Suppressor macrophage treated with lipopolysaccharide for 1 hour (primary cell): Measurements from ENCODE around the gene MYO3A.

ENCODE experiments used
- DNase-seq, 3 donors: peaks; one replicate each; pipeline ENCODE4 v3.0.0-alpha.2; 2020 to 2022

Gene MYO3A

DNA sequence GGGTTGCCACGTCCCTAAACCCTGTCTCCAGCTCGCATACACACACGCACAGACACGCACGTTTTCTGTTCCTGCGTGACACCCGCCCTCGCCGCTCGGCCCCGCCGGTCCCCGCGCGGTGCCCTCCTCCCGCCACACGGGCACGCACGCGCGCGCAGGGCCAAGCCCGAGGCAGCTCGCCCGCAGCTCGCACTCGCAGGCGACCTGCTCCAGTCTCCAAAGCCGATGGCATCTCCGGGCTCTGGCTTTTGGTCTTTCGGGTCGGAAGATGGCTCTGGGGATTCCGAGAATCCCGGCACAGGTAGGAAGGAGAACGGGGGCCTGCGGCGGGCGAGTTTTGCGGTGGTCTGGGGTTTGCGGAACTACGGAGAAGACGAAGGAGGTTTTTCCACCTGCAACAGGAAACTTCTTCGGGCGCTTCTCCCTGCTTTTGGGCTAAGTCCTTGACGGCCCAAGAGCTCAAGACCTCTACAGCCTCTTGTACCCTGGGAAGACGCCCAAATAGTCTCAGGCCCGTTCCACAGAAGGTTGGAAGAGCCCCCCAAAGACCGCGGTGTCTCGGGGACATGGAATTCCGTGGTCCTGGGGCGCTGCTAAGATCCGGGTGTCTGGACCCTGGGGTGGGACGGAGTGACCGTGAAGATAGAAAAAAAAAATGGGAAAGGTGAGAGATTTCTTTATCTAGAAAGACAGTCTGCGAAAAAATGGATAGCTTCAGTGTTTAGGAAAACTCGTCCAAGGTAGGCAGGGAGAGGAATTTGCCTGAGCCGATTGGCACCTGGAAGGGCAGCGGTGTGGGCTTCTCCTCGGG, 282.8 kb downstream of the MYO3A start, which contains the start of gene GAD2:
TSS of gene GAD2 (plus strand) at position 190 of the 811 bp plus-strand sequence. CDS start at position 226, 36 bp downstream.
- DNase-seq = no peak

DNA sequence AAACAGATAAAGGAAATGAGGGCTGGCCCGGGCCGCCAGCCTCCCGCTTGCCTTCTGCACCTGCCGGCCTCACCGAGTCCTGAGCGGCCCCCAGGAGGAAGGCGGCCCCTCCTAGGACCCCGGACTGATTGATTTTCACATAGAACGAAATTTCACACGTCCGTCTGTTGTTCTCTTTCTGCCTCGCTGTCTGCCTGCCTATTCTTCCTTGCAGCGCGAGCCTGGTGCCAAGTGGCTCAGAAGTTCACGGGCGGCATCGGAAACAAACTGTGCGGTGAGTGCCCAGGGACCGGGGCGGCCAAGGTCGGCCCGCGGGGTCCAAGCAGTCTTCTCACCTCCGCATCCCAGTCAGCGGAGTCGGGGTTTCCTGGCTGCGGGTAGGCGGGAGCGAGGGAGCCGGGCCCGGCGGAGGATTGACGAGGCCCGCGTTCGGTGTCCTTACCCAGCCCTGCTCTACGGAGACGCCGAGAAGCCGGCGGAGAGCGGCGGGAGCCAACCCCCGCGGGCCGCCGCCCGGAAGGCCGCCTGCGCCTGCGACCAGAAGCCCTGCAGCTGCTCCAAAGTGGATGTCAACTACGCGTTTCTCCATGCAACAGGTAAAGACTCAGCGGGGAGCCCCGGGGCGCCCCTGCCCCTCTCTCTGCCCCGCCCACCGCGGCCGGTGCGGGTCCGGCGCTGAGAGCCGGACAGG, 283.5 kb downstream of the MYO3A start:
- no peak for DNase-seq

DNA sequence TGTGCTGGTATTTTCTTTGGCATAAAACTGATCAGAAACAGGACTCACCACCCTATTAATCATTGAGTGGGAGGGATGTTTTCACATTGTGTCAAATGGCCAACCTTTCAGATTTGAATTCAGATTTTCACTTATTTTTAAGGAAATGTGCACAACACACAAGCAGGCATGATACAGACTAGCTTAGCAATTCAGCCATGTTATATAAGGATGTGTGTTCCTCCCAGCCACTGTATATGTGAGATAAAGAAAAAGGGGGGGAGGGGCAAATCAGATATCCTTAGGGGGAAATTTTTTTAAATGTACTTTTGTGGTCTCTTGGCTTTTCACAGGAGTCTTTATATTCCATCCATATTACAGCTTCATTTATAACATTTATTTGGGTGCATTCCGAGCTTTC, 285.6 kb downstream of the MYO3A start:
- DNase-seq = no peak

DNA sequence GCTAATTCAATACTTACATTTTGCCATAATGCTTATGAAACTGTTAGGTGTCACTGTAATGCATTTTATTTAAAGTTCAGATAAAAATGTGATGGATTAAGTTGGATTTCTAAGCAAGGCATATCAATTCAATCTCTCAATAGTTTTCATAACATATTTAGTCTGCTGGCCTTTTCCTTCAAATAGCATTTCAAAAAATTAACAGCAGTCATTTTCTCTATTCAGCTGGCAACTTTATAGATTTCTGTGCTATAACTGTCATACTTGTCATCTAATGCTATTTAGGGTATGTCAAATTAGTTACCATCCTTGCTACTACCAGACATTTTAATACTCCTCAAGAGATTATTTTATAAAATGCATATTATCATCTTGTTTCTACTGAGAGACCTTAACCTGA, 286.9 kb downstream of the MYO3A start:
- no peak for DNase-seq

DNA sequence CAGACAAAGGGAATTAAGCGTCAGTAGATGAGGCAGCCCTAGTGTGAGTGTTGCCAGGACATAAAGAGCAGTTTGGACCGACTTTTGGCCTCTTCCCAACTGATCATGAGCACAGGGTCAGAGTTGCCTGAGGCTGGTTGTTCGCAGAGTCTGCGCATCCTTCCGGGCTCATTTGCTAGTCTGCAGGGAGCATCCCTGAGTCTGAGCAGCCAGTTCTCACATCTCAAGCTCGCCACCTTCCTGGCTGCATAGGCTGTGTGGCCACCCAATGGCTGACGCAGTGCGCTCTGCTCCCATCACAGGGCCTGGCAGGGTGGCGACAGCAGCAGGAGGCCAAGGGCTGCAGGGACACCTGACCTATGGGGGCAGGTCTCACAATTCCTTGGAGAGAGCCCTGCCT, 287.5 kb downstream of the MYO3A start:
- no peak for DNase-seq

DNA sequence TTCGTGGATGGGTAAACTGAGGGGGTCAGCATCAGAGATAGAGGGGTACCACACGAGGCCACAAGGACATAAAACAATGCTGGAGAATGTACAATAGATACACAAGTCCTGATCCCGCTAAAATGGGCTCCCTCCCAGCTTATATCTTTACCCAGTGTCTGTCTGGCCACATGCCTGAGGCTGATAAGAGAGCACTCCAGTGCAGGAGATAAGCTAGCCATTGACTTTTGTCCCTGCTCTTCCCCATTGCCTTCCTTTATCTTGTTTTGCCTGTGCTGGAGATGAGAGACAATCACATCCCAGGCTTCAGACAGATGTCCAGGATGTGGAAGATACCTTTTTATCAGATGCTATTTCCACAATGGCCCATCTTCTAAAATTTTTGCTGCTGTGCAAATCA, 288.5 kb downstream of the MYO3A start:
- DNase-seq = no peak

DNA sequence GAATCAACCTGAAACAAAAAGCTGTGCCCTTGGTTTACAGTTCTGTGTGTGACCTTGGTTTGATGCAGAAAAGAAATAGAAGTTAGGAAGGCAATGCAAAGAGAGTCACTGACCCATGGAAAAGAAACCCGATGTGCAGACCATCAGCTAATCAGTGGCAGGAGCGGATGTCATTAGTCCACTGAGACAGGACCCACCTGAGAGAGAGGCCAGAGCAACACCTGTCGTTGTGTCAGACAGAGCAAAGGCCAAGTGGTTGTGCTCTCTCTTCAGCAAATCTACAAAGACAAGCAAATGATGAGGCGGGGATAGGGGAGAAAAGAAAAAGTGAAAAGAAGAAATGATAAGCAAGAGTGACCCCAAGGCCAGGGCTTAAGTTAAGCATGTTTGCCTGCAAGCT, 291.3 kb downstream of the MYO3A start:
- DNase-seq = no peak

DNA sequence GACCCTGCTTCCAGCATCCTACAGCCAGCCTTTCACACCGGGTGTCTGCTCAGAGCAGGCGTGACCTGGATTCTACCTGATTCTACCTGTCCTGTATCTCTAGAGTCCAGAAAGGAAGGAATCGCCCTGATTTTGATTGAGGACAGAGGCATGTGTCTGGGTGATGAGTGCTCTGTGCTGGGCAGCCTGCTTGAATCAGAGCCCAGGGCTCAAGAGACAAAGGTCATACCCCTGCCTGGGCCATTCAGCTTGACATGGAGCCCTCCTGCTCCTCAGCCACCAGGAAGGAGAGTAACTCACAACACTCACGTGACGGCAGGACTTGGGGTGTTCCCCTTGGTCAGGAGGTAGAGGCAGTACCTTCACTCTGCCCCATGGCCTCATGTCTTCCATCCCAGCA, 293.8 kb downstream of the MYO3A start:
- DNase-seq = no peak

DNA sequence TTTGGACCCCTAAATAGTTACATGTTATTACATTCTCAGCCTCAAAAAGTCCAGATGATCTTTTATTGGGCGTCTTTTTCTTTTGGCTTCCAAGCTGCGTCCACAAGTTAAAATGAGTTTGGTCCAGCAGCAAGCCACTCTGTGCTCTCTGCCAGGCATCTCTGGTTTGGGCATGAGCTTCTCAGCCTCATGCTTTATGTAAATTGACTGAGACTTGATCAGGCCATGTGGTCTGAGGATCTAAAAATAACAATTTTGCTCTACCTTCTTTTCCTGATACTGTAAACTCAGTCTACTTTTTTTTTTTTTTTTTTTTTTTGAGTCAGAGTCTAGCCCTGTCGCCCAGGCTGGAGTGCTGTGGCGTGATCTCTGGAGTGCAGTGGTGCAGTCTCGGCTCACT, 298.1 kb downstream of the MYO3A start:
- DNase-seq = no peak

DNA sequence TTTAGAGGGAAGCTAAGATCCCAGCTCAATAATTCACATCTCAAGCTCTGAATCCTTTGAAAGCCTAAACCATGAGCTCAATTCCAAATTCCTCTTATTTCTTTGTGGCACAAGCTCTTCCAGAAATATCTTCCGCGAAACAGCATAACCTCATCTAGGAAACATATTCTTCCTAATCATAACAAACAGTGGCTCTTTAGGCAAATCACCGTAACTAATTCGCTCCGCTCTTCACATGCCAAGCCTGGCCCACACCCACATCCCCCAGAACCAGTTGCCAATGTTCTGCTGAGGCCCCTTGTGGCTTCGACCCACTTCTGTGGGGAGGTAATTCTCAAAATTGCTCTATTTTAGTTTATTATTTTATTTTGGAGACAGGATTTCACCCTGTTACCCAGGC, 301.7 kb downstream of the MYO3A start:
- DNase-seq = no peak

DNA sequence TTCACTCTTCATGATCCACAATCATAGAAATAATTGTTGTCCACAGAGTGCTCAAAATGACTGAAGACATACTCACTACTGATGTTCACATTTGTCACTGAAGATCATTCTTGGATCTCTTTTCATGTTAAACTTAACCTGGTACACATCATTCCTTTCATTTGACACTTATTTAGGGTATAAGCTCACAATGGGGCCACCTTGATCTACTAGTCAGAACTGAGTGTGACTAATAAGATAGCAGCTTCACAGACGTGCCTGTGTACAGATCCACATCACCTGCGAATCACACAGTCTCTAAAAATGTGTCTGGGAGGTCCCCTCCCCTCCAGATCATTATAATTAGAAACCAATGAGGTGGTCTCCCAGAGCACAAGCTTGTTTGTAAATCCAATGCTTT, 304.3 kb downstream of the MYO3A start:
- DNase-seq = no peak

DNA sequence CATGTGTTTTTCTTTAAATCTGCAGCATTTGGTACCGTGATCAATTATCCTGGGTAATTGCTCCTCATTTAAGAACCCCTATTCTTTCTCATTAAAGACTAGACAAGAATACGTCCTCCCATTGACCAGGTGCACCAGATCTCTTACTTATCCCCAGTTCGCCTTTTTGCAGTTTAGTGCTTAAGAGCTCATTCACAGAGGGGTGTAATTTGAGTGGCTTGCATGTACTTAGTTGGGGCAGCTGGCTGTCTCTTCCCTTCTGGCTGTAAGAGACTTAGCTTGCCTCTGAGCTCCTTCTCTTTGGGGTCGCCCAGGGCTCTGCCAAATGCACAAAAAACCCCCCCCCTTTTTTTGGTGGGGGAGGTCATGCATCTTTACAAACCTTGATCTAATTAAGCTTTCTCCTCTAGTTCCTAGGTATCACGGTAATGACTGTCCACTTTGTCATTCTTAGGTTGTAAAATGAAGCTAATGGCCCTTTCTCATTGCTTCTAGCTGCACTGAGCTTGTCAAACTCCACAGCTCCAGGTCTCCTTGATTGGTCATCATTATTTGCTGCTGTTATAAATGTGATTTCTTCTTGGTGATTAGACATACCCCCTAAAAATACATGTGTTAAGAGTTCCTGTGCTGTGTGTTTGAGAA, 308.8 kb downstream of the MYO3A start:
- no peak for DNase-seq

DNA sequence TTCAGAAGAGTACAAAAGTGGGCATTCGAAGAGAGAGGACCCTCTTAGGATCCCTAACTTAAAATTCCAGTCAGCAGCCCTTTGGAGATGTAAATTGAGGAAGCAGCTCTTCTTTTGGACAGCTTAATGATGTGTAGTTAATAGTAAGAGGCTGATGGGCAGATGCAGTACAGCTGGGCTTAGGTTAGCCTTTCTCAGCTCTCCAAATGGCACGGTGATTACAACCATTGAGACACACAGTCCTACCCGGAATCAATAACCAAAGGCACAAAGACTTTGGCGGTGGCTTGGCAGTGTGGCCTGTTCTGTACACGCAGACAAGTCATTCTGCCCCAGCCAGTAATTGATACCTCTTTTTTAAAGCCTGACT, 309.3 kb downstream of the MYO3A start:
- DNase-seq = no peak

DNA sequence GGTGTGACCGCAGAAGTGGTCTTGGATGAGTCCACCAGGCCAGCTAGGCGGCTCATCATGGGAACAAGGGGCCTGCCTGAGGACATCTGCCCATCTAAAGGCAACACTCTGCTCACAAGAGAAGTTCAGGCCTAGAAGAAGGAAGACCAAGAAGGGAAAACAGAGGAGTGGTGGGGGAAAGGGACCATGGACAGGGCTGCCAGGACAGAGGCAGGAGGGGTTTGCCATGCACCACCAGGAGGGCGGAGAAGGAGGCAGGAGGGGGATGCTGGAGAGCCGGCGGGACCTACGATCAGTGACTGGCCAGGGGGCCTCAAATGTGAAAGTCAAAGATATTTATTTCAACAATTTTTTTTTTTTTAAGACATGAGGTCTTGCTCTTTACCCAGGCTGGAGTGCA, 315.7 kb downstream of the MYO3A start:
- DNase-seq = no peak

DNA sequence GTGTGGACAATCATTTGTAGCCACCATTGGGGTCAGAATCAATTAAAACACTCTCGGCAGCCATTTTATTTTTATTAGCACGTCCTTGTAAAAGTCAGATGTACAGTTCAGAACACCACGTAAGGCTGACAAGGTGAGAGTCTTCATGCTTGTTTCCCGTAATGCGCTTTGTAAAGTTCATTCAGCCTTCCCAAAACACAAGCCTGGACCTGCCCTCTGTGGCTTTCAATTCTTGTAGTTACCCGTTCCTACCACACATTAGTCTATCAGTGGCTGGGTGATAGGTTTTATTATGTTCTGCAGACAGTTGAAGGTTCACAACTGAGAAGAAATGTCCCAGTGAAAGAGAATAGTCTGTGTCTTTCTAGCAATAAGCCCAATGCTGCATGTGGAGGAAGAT, 317.9 kb downstream of the MYO3A start:
- no peak for DNase-seq

DNA sequence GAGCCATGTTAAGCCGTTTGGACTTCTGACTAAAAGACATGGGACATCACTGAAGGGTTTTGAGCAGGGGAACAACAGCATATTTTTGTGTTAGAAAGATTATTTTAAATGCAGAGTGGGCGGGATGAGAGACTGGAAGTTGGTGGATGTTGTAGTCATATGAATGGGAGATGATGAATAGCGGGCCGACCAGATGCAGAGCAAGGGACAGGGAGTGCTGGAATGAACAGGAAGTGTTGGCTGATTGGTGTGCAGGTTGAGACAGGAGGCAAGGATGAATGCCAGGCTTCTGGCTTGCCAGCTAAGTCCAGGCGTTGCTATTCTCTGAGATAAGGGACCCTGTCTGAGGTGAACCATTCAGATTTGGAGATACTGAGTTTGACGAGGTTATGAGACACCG, 320.6 kb downstream of the MYO3A start:
- DNase-seq = no peak

DNA sequence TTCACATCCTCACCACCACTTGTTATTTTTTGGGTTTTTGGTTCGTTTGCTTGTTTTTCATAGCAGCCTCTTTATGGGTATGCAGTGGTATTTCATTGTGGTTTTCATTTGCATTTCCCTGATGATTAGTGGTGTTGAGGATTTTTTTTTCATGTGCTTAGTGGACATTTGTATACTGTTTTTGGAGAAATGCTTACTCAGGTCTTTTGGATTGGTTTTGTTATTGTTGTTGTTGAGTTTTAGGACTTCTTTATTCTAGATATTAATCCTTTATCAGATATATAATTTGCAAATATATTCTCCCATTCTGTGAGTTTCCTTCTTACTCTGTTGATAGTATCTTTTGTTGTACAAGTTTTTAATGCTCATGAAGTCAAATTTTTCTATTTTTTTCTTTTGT, 325.3 kb downstream of the MYO3A start:
- DNase-seq = no peak
